Uterus (tissue), 2 donors: Measurements from ENCODE around the gene SRC.

Experiments
- CTCF ChIP-seq, 4 experiments: fragments of 200-600 bp in 2 of 4; fragments of 450-650 bp in 2 of 4; sonication (generic) in 2 of 4; IDR thresholded peaks; one replicate each; pipeline ENCODE4 v1.5.1; 2016 to 2019; ENCODE audit warnings: antibody characterized with exemption in 4 of 4, mild to moderate bottlenecking in 2 of 4, moderate library complexity in 1 of 4
- POLR2A ChIP-seq, 2 donors: fragments of 450-650 bp; IDR thresholded peaks; one replicate each; pipeline ENCODE4 v1.6.1; 2016; ENCODE audit warnings: antibody characterized with exemption in 2 of 2, mild to moderate bottlenecking in 1 of 2, moderate library complexity in 1 of 2

- TF ChIP-seq CTCF (IDR thresholded peaks at IDR 0.05) (no peak), POLR2A (IDR thresholded peaks at IDR 0.05) (no peak)
Measured at GRCh38 chr20:37389241-37389747, 43.4 kb downstream of the SRC start.
